GM19452 (cell line): Measurements from ENCODE around the gene TMTC4.
"Not testable (repeated sequence)": the region's sequence is repeated elsewhere in the genome, so short reads cannot be mapped to it uniquely, and the experiment has no call there.

Experiments
- ATAC-seq: cut with Tn5 transposase; IDR thresholded peaks from one replicate; pipeline ENCODE4 v1.9.1; 2021; ENCODE audit not compliant: unreplicated experiment

TMTC4 gene

DNA sequence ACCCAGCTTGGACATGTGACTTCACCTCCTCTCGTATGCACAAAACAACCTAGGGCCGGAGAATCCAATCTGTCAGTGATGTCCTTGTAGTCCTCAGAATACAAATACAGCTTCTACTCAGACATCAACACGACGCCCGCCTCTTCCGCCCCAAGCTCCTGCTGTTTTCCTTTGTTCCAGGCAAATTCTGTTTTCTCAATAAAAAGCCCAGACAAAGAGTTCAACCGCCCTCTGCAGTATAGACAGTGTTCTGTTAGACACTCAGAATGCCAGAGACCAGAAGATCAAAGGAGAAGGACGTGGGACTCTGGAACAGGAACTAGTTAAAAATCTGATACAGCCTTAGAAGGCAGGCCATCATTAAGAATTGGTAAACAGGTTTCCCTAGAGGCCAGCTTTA, 44.0 kb downstream of the TMTC4 start:
- ATAC-seq: no peak

GRCh38 chr13:100627120-100627519, 47.5 kb downstream of the TMTC4 start:
- ATAC-seq: no peak

GRCh38 chr13:100625447-100625846, 49.1 kb downstream of the TMTC4 start:
- no peak for ATAC-seq

- no peak for ATAC-seq
Observed at GRCh38 chr13:100620792-100621191, 53.8 kb downstream of the TMTC4 start.

- no peak for ATAC-seq
Observed at GRCh38 chr13:100619940-100620339, 54.7 kb downstream of the TMTC4 start.

DNA sequence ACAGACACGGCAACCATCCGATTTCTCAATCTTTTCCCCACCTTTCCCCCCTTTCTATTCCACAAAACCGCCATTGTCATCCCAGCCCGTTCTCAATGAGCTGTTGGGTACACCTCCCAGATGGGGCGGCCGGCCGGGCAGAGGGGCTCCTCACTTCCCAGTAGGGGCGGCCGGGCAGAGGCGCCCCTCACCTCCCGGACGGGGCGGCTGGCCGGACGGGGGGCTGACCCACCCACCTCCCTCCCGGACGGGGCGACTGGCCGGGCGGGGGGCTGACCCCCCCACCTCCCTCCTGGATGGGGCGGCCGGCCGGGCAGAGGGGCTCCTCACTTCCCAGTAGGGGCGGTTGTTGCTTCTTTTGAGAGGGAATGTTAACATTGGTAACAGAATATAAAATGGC, 55.7 kb downstream of the TMTC4 start:
- not testable (repeated sequence) for ATAC-seq

- no peak for ATAC-seq
Observed at GRCh38 chr13:100613031-100613430, 61.6 kb downstream of the TMTC4 start.

- peak; percentile 25 for ATAC-seq
Observed at GRCh38 chr13:100611678-100612492, 62.7 kb downstream of the TMTC4 start.

GRCh38 chr13:100610391-100611347, 63.9 kb downstream of the TMTC4 start:
- ATAC-seq: no peak

DNA sequence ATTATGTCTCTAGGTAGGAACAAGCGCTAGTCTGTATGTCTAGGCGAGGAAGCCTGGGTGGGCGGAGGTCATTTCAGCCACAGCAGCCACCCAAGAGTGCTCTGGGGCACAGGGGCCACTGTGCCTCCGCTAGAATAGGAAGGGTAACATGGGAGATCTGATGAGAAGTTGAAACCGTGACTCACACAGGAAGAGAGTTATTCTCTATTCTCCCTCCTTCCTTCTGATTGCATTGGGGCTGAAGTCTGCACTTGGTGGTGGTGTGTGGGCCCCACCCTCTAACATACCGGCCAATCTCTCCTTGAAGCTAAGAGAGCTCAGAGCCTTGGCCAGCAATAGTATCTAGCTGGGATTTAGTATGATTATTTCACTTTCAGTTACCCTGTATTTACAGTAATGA, 65.7 kb downstream of the TMTC4 start:
- ATAC-seq: peak; percentile 88

DNA sequence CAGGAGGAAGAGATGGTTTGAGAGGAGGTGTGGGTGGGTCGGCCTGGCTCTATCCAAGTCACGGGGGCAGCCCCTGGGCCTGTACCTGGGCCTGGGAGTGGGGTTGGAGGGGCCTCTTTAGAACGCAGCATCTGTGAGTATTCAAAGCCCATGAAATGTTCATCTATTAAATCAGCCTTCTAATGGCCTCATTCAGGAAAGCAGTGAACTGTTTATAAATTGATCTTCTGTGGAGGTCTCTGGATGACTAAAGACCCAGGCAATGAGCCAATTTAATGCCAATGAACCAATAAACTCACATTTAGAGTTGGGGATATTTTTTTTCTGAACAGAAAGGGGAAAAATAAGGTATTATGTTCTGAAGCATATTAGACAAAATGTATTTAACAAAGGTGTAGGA, 66.1 kb downstream of the TMTC4 start:
- ATAC-seq: no peak

DNA sequence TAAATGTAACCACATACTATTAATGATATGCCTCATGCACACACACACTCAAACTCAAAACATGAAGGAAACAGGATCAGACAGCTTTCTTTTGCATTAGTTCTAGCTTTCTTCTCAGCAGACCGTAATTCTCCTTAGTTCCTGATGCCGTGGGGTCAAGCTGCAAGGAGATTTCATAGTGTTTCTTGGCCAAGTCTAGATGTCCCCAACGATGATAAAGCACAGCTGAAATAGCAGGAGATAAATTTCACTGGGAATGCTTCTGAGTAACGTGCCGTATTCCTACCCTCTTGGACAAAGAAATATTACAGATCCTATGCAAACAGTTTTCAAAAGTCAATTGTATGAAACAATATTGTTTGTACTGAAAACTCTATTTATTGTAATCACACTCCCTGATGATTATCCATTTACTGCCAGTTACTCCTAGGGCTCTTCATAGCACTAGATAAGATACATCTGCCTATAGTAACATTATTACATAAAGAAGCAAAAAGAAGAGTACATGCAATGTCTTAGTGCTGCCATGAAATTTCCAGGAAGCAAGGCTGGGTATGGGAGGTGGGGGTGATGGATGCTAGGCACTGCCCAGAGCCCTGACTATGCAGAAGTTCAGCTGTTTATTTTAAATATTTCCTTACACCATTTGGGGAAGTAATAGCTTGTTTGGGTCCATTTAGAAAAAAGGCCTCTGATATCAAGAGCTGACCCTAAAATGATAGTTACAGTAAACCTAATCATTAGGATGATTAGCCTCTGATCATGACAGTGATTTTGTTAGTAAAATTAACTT, 69.5 kb downstream of the TMTC4 start:
- no peak for ATAC-seq

GRCh38 chr13:100602493-100603111, 72.0 kb downstream of the TMTC4 start:
- no peak for ATAC-seq

DNA sequence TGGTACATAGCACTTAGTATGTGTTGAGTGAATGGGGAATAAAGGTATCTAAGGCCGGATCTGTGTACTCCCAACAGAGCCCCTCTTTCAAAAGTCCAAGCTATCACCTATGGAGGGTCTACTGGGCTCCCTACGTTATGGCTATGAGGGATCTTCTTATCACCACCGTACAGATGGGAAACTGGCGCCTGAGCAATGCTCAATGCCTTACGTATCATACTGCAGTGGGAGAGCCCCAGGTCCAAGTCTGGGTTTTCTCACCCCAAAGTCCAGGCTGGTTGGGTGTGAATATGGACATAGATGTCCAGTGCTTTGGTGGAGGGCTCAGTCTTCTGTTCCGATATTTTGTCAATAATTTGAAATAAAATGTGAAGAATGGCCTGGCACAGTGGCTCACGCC, 72.9 kb downstream of the TMTC4 start:
- ATAC-seq: no peak

DNA sequence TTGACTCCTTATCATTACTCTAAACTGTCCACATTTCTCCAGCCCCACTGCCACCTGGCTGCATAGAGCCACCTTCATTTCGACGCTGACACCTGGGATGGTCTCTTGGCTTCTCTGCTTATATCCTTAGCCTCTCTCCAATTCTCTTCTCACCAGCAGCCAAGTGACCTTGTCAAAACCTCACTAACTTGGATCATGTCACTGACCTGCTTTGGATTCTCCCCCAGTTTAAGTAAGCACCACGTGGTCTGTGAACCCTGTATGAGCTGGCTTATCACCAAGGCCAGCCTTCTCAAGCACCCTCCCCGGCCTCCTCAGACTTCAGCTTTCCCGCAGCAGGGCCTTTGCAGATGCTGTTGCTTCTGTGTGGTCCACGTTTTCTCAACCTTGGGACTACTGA, 73.7 kb downstream of the TMTC4 start:
- ATAC-seq: no peak

- ATAC-seq: no peak
Observed at GRCh38 chr13:100600461-100600860, 74.1 kb downstream of the TMTC4 start.

DNA sequence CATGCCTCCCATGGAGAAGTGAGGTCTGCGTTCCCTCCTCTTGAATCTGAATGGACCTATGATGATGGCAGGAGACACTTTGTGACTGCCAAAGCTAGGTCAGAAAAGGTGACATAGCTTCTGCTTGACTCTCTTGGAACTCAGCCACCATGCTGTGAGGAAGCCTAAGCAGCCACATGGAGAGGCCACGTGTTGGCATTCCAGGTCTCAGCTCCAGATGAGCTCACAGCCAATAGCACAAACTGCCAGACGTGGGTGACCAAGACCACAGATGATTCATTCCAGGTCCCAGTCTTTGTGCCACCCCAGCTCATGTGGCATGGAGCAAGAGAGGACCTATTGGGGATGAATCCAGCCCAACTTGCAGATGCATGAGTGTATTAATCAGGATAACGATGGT, 77.3 kb downstream of the TMTC4 start:
- no peak for ATAC-seq

- no peak for ATAC-seq
Observed at GRCh38 chr13:100596516-100596915, 78.1 kb downstream of the TMTC4 start.

GRCh38 chr13:100594731-100595130, 79.9 kb downstream of the TMTC4 start:
- ATAC-seq: no peak

- ATAC-seq: no peak
Observed at GRCh38 chr13:100594255-100594654, 80.3 kb downstream of the TMTC4 start.
